Measurements from ENCODE around the gene CD99. TPM values are rescaled to one million over a fixed set of nuclear protein-coding genes. Genes with fewer than 3 reads are reported as not detected.

The CD99 gene
- total RNA-seq, 1 experiment from 2014 or later = 92.1 TPM

DNA sequence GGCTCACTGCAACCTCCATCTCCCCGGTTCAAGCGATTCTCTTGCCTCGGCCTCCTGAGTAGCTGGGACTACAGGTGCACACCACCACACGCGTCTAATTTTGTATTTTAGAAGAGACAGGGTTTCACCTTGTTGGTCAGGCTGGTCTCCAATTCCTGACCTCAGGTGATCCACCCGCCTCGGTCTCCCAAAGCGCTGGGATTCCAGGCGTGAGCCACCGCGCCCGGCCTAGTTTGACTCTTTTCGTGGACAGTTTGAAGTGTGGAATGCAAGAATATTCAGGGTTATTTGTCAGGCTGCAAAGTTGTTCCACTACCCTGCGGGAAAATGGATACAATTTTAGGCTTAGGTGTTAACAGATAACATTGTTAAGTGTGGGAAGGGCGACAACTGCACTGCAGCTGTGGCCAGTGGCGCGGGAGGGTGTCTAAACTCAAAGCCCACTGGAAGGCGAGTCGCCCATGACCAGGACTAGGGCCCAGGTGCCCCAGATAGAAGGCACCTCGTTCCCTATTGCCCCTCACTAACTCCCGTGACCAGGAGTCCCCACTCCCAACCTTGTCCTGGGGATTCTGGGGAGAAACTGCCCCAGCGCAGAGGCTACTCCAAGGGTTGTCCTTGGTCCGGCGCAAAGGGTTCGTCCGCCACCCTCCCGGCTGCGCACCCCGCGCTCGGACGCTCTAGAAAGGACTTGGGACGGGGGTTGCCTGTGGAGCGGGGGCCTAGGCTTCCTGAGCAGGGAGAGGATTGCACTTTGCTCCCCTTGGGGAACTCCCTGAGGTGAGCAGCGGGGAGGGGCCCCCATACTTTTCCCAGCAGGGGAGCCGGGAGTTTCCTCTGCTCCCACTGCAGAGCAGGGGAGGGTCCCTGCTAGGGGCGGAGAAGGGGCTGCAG, 1.1 kb upstream of the CD99 start:
- Histone ChIP-seq H4K20me1 (ENCODE audit: control insufficient read depth, insufficient read depth, insufficient read length) (no peaks in the 10 kb centered on the region), H4K91ac (ENCODE audit: insufficient read length, low read depth, low read length) (no peak overlapping the region), H3K4ac (ENCODE audit: low read depth, low read length) (no peak overlapping the region), H3K79me2 (ENCODE audit: insufficient read depth, low read length) (no peaks in the 10 kb centered on the region), H3K4me2 (ENCODE audit: insufficient read depth, insufficient read length, low read length) (peak overlapping the region; percentile 74), H2BK12ac (ENCODE audit: insufficient read length, low read depth, low read length) (no peak overlapping the region), H3K4me1 (ENCODE audit: insufficient read depth, low read length) (no peaks in the 10 kb centered on the region; the same call in 1 of the 2 replicates), H3K23ac (ENCODE audit: insufficient read length, low read depth, low read length) (no peak overlapping the region), H3K23me2 (ENCODE audit: insufficient read length, low read depth, low read length, poor library complexity, severe bottlenecking) (peaks cover 16% of the 10 kb centered on the region), H3K27ac (ENCODE audit: insufficient read length, low read depth, low read length) (no peak overlapping the region), H4K5ac (ENCODE audit: insufficient read length, low read depth, low read length) (no peak overlapping the region), H3K9ac (ENCODE audit: extremely low read depth, insufficient read length, low read length) (no peak overlapping the region), H3K79me1 (ENCODE audit: insufficient read depth, low read depth, low read length, poor library complexity, severe bottlenecking) (no peaks in the 10 kb centered on the region), H3K27me3 (ENCODE audit: insufficient read depth, low read length) (peaks cover 18% of the 10 kb centered on the region), H3K18ac (ENCODE audit: insufficient read length, low read depth, low read length) (no peak overlapping the region), H2BK120ac (ENCODE audit: low read depth, low read length, poor library complexity, severe bottlenecking) (no peak overlapping the region), H2BK20ac (ENCODE audit: low read depth, low read length, poor library complexity, severe bottlenecking) (no peak overlapping the region), H2BK15ac (ENCODE audit: low read depth, low read length) (no peak overlapping the region), H2AFZ (ENCODE audit: low read length) (no peak overlapping the region), H2AK5ac (ENCODE audit: insufficient read length, low read length) (no peak overlapping the region), H4K8ac (replicated peaks; ENCODE audit: insufficient read length, low read depth, low read length) (no peak overlapping the region), H3K14ac (ENCODE audit: insufficient read depth, low read length) (no peak overlapping the region), H3T11ph (ENCODE audit: low read length) (no peak overlapping the region), H3K9me3 (ENCODE audit: control insufficient read depth, low read depth, low read length) (no peaks in the 10 kb centered on the region), H2BK5ac (ENCODE audit: insufficient read length, low read length) (no peak overlapping the region), H3K56ac (ENCODE audit: insufficient read length, low read depth, low read length) (no peak overlapping the region)
- peaks cover 60% of the 10 kb centered on the region for H3K27me3 Mint-ChIP-seq (ENCODE audit: low read depth)
- TF ChIP-seq, protein P1, sequence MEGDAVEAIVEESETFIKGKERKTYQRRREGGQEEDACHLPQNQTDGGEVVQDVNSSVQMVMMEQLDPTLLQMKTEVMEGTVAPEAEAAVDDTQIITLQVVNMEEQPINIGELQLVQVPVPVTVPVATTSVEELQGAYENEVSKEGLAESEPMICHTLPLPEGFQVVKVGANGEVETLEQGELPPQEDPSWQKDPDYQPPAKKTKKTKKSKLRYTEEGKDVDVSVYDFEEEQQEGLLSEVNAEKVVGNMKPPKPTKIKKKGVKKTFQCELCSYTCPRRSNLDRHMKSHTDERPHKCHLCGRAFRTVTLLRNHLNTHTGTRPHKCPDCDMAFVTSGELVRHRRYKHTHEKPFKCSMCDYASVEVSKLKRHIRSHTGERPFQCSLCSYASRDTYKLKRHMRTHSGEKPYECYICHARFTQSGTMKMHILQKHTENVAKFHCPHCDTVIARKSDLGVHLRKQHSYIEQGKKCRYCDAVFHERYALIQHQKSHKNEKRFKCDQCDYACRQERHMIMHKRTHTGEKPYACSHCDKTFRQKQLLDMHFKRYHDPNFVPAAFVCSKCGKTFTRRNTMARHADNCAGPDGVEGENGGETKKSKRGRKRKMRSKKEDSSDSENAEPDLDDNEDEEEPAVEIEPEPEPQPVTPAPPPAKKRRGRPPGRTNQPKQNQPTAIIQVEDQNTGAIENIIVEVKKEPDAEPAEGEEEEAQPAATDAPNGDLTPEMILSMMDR (conservative IDR thresholded peaks at IDR 0.05) = no peak
- no CpG with 5 or more reads among the region's 37 CpGs for WGBS (ENCODE audit: extremely low coverage, insufficient read length, low lambda C conversion rate)
- H3K4me1 Mint-ChIP-seq = peaks cover 35 to 36% of the 10 kb centered on the region in 2 experiments
- H3K9me3 Mint-ChIP-seq = no peaks in the 10 kb centered on the region; a peak in 1 of 5 replicates
- H3K36me3 Mint-ChIP-seq (ENCODE audit: insufficient read depth in 1 of 3, low read depth in 3 of 3) = peaks cover 0 to 2% (median 1%) of the 10 kb centered on the region in 3 experiments; a peak in 3 of 7 replicates
- peak overlapping the region; percentile 76 to 89 for H3K4me3 Mint-ChIP-seq
- H3K27ac Mint-ChIP-seq = no peak overlapping the region; a peak in 1 of 7 replicates
- DNase-seq = no peak
